ENCODE data around the gene NMT1.
A peak's percentile ranks its signal among the peaks of the same experiment; 100 is the strongest.

DNA sequence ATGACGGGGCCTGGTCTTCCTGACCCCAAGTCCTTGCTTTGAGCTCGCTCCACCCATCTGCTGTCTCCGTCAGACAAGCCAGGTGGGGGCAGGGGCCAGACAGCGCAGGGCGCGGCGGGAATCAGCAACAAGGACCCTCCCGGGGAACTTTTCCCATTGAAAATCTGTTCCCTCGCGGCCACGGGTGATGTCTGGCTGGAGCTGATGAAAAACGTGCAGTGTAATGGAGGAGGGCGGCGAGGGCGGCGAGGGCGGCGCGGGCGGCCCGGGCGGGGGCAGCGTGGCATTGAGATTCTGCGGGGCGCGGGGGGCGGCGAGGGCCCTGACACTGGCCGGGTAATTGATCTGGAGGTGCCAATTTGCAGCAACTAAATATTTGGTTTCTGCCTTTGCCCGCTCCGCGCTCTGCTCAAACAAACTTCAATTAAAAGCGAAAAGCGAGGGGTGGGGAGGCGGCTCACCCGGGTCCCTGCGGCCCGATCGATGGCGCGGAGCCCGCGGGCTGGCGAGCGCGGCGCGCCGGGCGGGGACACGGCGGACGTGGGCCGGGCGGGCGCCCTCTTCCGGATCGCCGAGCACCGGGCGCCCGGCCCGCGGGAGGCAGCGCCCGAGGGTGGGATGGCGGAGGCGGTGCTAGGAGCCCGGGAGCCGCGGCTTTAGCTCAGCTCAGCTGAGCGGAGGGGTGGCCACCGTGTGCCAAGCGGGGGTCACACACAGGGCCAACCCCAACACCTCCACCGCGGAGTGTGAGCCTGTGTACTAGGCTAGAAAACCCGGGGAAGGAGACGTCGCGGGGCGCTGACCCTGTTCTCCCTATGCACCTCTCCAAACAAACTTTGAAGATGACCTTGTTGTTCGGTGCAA, 42.0 kb upstream of the NMT1 start:
- TF ChIP-seq, protein P1, sequence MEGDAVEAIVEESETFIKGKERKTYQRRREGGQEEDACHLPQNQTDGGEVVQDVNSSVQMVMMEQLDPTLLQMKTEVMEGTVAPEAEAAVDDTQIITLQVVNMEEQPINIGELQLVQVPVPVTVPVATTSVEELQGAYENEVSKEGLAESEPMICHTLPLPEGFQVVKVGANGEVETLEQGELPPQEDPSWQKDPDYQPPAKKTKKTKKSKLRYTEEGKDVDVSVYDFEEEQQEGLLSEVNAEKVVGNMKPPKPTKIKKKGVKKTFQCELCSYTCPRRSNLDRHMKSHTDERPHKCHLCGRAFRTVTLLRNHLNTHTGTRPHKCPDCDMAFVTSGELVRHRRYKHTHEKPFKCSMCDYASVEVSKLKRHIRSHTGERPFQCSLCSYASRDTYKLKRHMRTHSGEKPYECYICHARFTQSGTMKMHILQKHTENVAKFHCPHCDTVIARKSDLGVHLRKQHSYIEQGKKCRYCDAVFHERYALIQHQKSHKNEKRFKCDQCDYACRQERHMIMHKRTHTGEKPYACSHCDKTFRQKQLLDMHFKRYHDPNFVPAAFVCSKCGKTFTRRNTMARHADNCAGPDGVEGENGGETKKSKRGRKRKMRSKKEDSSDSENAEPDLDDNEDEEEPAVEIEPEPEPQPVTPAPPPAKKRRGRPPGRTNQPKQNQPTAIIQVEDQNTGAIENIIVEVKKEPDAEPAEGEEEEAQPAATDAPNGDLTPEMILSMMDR (conservative IDR thresholded peaks at IDR 0.05) = peak; percentile 93
- TF ChIP-seq ZFX (IDR thresholded peaks at IDR 0.05) = 0 out of 2 replicates have a peak, but pooled peaks have one; percentile 5

Data from C4-2B (cell line).